Type B pancreatic cell (in vitro differentiated cells): ENCODE data around the gene TCFL5. TPM values are rescaled to one million over a fixed set of nuclear protein-coding genes. Genes with fewer than 3 reads are reported as not detected.

Experiments
- DNase-seq: peaks from one replicate; pipeline ENCODE4 v3.0.0; 2021; ENCODE audit warnings: mixed read lengths; ENCODE audit not compliant: unreplicated experiment; ENCODE audit errors: extremely low spot score
- H3K27ac Mint-ChIP-seq: 2 replicates; pipeline ENCODE4 v1.8.0; 2021; ENCODE audit warnings: mild to moderate bottlenecking, mixed read lengths
- H3K27me3 Mint-ChIP-seq: 2 replicates; pipeline ENCODE4 v1.8.0; 2021; ENCODE audit warnings: mixed read lengths
- H3K36me3 Mint-ChIP-seq: 2 replicates; pipeline ENCODE4 v1.8.0; 2021; ENCODE audit warnings: mixed read lengths
- H3K4me1 Mint-ChIP-seq: one replicate; pipeline ENCODE4 v1.8.0; 2021; ENCODE audit warnings: mixed read lengths; ENCODE audit not compliant: unreplicated experiment
- H3K4me3 Mint-ChIP-seq: 2 replicates; pipeline ENCODE4 v1.8.0; 2021; ENCODE audit warnings: mild to moderate bottlenecking, mixed read lengths
- H3K9me3 Mint-ChIP-seq: 2 replicates; pipeline ENCODE4 v1.8.0; 2021; ENCODE audit warnings: mixed read lengths
- CTCF ChIP-seq: fragments of 200-600 bp; sonication (generic); conservative IDR thresholded peaks from 2 replicates; pipeline ENCODE4 v1.5.0; 2021; ENCODE audit warnings: antibody characterized with exemption, mild to moderate bottlenecking
- long read RNA-seq: library from polyadenylated mRNA; unstranded; transcript quantifications from one replicate; pipeline ENCODE4 v2.0.0, GENCODE V29; 2020
- total RNA-seq: library from RNA; stranded (reverse); gene quantifications from 2 replicates; pipeline ENCODE4 v1.2.1, GENCODE V29; 2021; ENCODE audit warnings: low replicate concordance

The TCFL5 gene
- 6.1 and 11.8 TPM in 2 replicates for total RNA-seq
- long read RNA-seq, partial matches to known transcripts = 0 of 1 reads
- long read RNA-seq, other reads (novel, unspliced or antisense) = 1 of 1 reads

GRCh38 chr20:62861726-62862336 lies at the start of gene TCFL5:
Gene TCFL5, minus strand, starts transcription at chr20:62861822. Its CDS starts 152 bp downstream, at chr20:62861670.
- H3K4me1 Mint-ChIP-seq = peaks cover 20% of the 10 kb centered on the region
- H3K27me3 Mint-ChIP-seq = peaks cover 18% of the 10 kb centered on the region
- no peaks in the 10 kb centered on the region for H3K9me3 Mint-ChIP-seq
- H3K4me3 Mint-ChIP-seq = peak within 1 kb of the TSS; percentile 85
- no peak for TF ChIP-seq CTCF
- no peak within 1 kb of the TSS for H3K27ac Mint-ChIP-seq
- peaks cover 19% of the 10 kb centered on the region for H3K36me3 Mint-ChIP-seq
- peak; percentile 98 for DNase-seq

DNA sequence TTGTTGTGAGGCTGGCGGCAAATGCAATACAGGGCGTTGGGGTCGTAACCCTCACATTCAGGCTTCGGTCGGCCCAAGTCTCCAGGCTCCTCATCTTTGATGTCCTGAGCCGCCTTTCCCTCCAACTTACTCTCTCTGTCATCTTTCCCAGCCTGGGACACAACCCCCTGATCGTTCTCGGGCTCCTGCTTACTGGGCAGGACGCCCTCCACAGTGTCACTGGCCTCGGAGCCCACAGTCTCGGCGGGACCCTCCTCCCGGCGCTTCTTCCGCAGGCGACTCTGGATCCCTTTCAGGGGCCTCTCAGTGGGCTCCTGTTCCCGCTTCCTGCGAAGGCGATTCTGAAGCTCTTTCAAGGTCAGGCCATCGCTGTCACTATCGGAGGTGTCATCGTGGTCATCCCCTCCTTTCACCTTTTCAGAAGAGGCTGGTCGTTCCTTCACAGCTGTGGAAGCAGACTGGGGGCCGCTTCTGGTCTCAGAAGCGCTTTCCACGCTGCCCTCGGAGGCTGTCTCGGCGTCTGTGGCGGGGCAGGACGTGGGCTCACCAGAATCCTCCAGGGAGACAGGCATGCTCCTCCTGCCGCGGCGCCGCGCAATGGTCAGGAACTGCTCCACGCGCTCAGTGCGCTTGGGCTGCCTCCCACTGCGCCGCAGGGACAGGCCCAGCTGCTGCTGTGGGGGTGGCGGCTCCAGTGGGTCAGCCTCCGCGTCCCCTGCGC lies 49.3 kb upstream of the TCFL5 start:
- TF ChIP-seq CTCF = no peak
- Mint-ChIP-seq H3K4me3 (no peak overlapping the region), H3K9me3 (no peaks in the 10 kb centered on the region), H3K27me3 (no peaks in the 10 kb centered on the region), H3K27ac (peak overlapping the region; percentile 57), H3K36me3 (peaks cover 27% of the 10 kb centered on the region), H3K4me1 (peaks cover 22% of the 10 kb centered on the region)
- no peak for DNase-seq

GRCh38 chr20:62910217-62910766 lies 48.7 kb upstream of the TCFL5 start:
- Mint-ChIP-seq H3K27ac (peak overlapping the region; percentile 57), H3K4me1 (peaks cover 18% of the 10 kb centered on the region), H3K27me3 (no peaks in the 10 kb centered on the region), H3K4me3 (no peak overlapping the region), H3K36me3 (peaks cover 27% of the 10 kb centered on the region), H3K9me3 (no peaks in the 10 kb centered on the region)
- no peak for TF ChIP-seq CTCF
- no peak for DNase-seq

- no peak overlapping the region for H3K4me3 Mint-ChIP-seq
- peak overlapping the region; percentile 57 for H3K27ac Mint-ChIP-seq
- no peak for TF ChIP-seq CTCF
- H3K9me3 Mint-ChIP-seq = no peaks in the 10 kb centered on the region
- H3K36me3 Mint-ChIP-seq = peaks cover 29% of the 10 kb centered on the region
- DNase-seq = no peak
- H3K27me3 Mint-ChIP-seq = no peaks in the 10 kb centered on the region
- H3K4me1 Mint-ChIP-seq = peaks cover 8% of the 10 kb centered on the region
These were observed 47.6 kb upstream of the TCFL5 start for GRCh38 chr20:62908971-62909791.
